HCT116 (cell line): ENCODE data around the gene HNRNPAB. TPM values are rescaled to one million over a fixed set of nuclear protein-coding genes. Genes with fewer than 3 reads are reported as not detected.

Experiments
- ATAC-seq: fragments of 200-7000 bp; cut with Tn5 transposase; 2 replicates; pipeline ENCODE4 v1.9.1; 2020; ENCODE audit warnings: mild to moderate bottlenecking, moderate library complexity
- BruUV-seq: library from RNA; stranded (reverse); fragments of 400-500 nt; replicated peaks from 2 replicates; lab custom pipeline; 2021; lab: Mats Ljungman, UMichigan
- CTCF ChIA-PET: fragments of 300-600 bp; sonication (Branson Sonifier 250); formaldehyde crosslinking; loops from one replicate; lab custom pipeline; 2021; ENCODE audit warnings: antibody characterized with exemption; lab: Charles Lee
- POLR2A ChIA-PET: fragments of 300-600, 350-600 bp; sonication (Branson Sonifier 250); formaldehyde crosslinking; loops from one replicate; lab custom pipeline; 2021; ENCODE audit warnings: antibody characterized with exemption; lab: Charles Lee
- RAD21 ChIA-PET, 2 experiments: fragments of 300-600 bp; sonication (Branson Sonifier 250); formaldehyde crosslinking; loops; one replicate each; lab custom pipeline; 2023; ENCODE audit warnings: low total read pairs in 2 of 2; ENCODE audit not compliant: uncharacterized antibody in 2 of 2, unreplicated experiment in 2 of 2, low non-redundant PET in 1 of 2; lab: Charles Lee
- DNase-seq: peaks from one replicate; pipeline ENCODE4 v3.0.0-alpha.2; 2010; ENCODE audit warnings: low read depth, low spot score
- H2AFZ ChIP-seq: fragments of 200-600 bp; shearing (Covaris generic), sonication (generic); 2 replicates; pipeline ENCODE4 v1.6.1; 2017; ENCODE audit warnings: low read depth, mixed run types, mixed read lengths, antibody characterized with exemption, low read length; ENCODE audit not compliant: poor library complexity, severe bottlenecking
- H3K27ac ChIP-seq: 2 replicates; pipeline ENCODE4 v1.5.1; 2012; ENCODE audit warnings: low read depth, low read length
- H3K27me3 ChIP-seq: fragments of 200-600 bp; sonication (generic); 2 replicates; pipeline ENCODE4 v1.6.1; 2016; ENCODE audit warnings: mixed run types, low read length, mixed read lengths; ENCODE audit not compliant: insufficient read depth
- H3K36me3 ChIP-seq, 2 experiments: fragments of 200-500 bp in 1 of 2; fragments of 200-600 bp in 1 of 2; sonication (Bioruptor generic) in 1 of 2; sonication (generic) in 1 of 2; 2 replicates each; pipeline versions ENCODE4 v1.5.1 to v1.6.1; 2014 to 2016; ENCODE audit warnings: low read length in 2 of 2, inconsistent platforms in 1 of 2, mixed read lengths in 1 of 2, mixed run types in 1 of 2; ENCODE audit not compliant: insufficient read depth in 2 of 2, control insufficient read depth in 1 of 2
- H3K4me1 ChIP-seq, 2 experiments: fragments of 200-600 bp in 1 of 2; sonication (generic) in 1 of 2; 2 replicates each; pipeline versions ENCODE4 v1.5.1 to v1.6.1; 2012 to 2017; ENCODE audit warnings: low read length in 2 of 2, inconsistent platforms in 1 of 2, mild to moderate bottlenecking in 1 of 2, mixed read lengths in 1 of 2, mixed run types in 1 of 2, moderate library complexity in 1 of 2; ENCODE audit not compliant: insufficient read depth in 2 of 2, control insufficient read depth in 1 of 2
- H3K4me2 ChIP-seq: fragments of 200-600 bp; sonication (generic); 2 replicates; pipeline ENCODE4 v1.6.1; 2017; ENCODE audit warnings: mixed run types, low read length, mixed read lengths
- H3K4me3 ChIP-seq, 2 experiments: fragments of 200-600 bp in 1 of 2; sonication (generic) in 1 of 2; replicated peaks in 1 of 2; 2 replicates each; pipeline ENCODE4 v1.5.1; 2011 to 2016; ENCODE audit warnings: low read length in 2 of 2, control low read depth in 1 of 2, low read depth in 1 of 2, mild to moderate bottlenecking in 1 of 2, mixed read lengths in 1 of 2, mixed run types in 1 of 2
- H3K79me2 ChIP-seq: fragments of 200-600 bp; sonication (generic); 2 replicates; pipeline ENCODE4 v1.6.1; 2017; ENCODE audit warnings: mild to moderate bottlenecking, mixed run types, low read length, moderate library complexity, mixed read lengths; ENCODE audit not compliant: insufficient read depth
- H3K9ac ChIP-seq: fragments of 200-600 bp; sonication (generic); 2 replicates; pipeline ENCODE4 v1.6.1; 2016; ENCODE audit warnings: low read length, mixed read lengths
- H3K9me2 ChIP-seq: fragments of 200-600 bp; sonication (generic), shearing (Covaris generic); 2 replicates; pipeline ENCODE4 v1.6.1; 2017; ENCODE audit warnings: mixed run types, mild to moderate bottlenecking, moderate library complexity; ENCODE audit not compliant: insufficient read depth
- H3K9me3 ChIP-seq, 2 experiments: fragments of 200-500 bp in 1 of 2; fragments of 200-600 bp in 1 of 2; sonication (Bioruptor generic) in 1 of 2; sonication (generic) in 1 of 2; 2 replicates each; pipeline ENCODE4 v1.6.1; 2014 to 2017; ENCODE audit warnings: low read length in 2 of 2, mixed read lengths in 2 of 2, inconsistent platforms in 1 of 2, low read depth in 1 of 2, mild to moderate bottlenecking in 1 of 2, mixed run types in 1 of 2, moderate library complexity in 1 of 2; ENCODE audit not compliant: control insufficient read depth in 1 of 2, insufficient read depth in 1 of 2
- H4K20me1 ChIP-seq: fragments of 200-600 bp; sonication (generic), shearing (Covaris generic); 2 replicates; pipeline ENCODE4 v1.6.1; 2017; ENCODE audit warnings: mixed run types, mild to moderate bottlenecking, moderate library complexity; ENCODE audit not compliant: insufficient read depth
- RAD21 ChIP-seq: IDR thresholded peaks from 2 replicates; pipeline ENCODE4 v1.6.1; 2012; ENCODE audit warnings: low read depth, mild to moderate bottlenecking
- SRF ChIP-seq: IDR thresholded peaks from 2 replicates; pipeline ENCODE4 v1.6.1; 2012; ENCODE audit warnings: low read depth
- TCF7L2 ChIP-seq: IDR thresholded peaks from 2 replicates; pipeline ENCODE4 v1.7.0; 2011; ENCODE audit warnings: borderline replicate concordance, inconsistent platforms; ENCODE audit not compliant: insufficient read depth, insufficient read length; ENCODE audit errors: extremely low read depth
- YY1 ChIP-seq: IDR thresholded peaks from 2 replicates; pipeline ENCODE4 v1.6.1; 2011; ENCODE audit warnings: low read length, low read depth, moderate library complexity, mild to moderate bottlenecking; ENCODE audit not compliant: insufficient replicate concordance; ENCODE audit errors: extremely low read depth
- ZNF274 ChIP-seq: fragments of 200-500 bp; sonication (Bioruptor generic); IDR thresholded peaks from 2 replicates; pipeline ENCODE4 v1.6.1; 2014; ENCODE audit warnings: mild to moderate bottlenecking, low read depth, low read length, inconsistent platforms
- intact Hi-C: fragments of 100-400 bp; cut with micrococcal nuclease; formaldehyde crosslinking; loops from 2 replicates; pipeline ENCODE4 v1.10.0; 2022
- total RNA-seq: library from RNA; stranded (reverse); gene quantifications from one replicate; pipeline ENCODE4 v1.2.1, GENCODE V29; 2021; ENCODE audit not compliant: unreplicated experiment
- TF ChIP-seq, protein P1 (sequence below), 3 experiments: fragments of 200-600 bp in 1 of 3; sonication (generic) in 1 of 3; IDR thresholded peaks in 2 of 3; conservative IDR thresholded peaks in 1 of 3; 2 replicates each; pipeline ENCODE4 v1.5.1; 2012 to 2017; ENCODE audit warnings: low read depth in 2 of 3, low read length in 2 of 3, antibody characterized with exemption in 1 of 3, borderline replicate concordance in 1 of 3, control low read depth in 1 of 3, mild to moderate bottlenecking in 1 of 3, mixed read lengths in 1 of 3, mixed run types in 1 of 3, moderate library complexity in 1 of 3; ENCODE audit not compliant: insufficient read depth in 1 of 3

The HNRNPAB gene
- total RNA-seq, 1 experiment from 2014 or later, result 273 TPM

DNA sequence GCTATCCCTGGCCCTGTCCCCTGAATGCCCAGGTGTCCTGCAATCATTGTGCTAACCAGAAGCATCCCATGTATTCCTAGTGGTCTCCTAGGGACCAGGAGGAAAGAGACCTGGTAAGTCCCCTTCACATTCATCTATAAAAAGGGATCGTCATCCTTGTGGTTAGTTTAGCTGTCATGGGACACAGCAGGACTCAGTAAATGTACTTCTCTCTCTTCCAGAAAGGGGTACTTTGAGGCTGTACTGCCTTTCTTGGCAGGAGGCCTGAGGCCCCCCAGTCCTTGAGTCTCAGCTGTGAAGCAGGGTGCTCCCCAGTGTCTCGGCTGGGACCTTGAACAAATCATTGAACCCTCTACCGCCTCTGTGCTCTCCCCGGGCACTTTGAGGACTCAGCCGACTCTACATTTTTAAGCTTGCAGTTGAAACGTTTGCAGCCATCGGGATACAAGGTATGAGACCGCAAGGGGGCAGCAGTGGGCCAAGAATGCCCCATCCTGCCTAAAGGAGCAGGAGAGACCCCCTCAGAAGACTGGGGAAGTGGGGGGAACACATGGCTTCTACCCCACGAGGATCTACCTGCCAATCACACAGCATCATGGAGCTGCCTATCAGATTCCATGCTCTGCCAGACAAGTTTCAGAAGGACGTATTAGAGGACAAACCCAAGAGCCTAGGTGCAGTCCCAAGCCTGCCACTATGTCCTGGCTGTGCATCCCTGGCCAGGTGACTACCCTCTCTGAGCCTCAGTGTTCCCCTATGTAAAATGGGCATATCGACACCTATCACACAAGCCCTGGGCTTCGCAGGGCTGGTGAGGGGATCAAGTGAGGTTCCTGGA lies 30.6 kb downstream of the HNRNPAB start:
- H3K4me3 ChIP-seq, result no peak overlapping the region
- TF ChIP-seq YY1, result peak; percentile 35
- TF ChIP-seq RAD21, result no peak
- TF ChIP-seq, protein P1, sequence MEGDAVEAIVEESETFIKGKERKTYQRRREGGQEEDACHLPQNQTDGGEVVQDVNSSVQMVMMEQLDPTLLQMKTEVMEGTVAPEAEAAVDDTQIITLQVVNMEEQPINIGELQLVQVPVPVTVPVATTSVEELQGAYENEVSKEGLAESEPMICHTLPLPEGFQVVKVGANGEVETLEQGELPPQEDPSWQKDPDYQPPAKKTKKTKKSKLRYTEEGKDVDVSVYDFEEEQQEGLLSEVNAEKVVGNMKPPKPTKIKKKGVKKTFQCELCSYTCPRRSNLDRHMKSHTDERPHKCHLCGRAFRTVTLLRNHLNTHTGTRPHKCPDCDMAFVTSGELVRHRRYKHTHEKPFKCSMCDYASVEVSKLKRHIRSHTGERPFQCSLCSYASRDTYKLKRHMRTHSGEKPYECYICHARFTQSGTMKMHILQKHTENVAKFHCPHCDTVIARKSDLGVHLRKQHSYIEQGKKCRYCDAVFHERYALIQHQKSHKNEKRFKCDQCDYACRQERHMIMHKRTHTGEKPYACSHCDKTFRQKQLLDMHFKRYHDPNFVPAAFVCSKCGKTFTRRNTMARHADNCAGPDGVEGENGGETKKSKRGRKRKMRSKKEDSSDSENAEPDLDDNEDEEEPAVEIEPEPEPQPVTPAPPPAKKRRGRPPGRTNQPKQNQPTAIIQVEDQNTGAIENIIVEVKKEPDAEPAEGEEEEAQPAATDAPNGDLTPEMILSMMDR (IDR thresholded peaks at IDR 0.05 in 2 of 3, conservative IDR thresholded peaks at IDR 0.05 in 1 of 3; ENCODE audit: borderline replicate concordance in 1 of 3, insufficient read depth in 1 of 3, low read depth in 2 of 3, low read length in 2 of 3), result peak in 2 of 3 experiments; percentile 84 to 90; a peak in 4 of 6 replicates
- TF ChIP-seq ZNF274, result no peak
- TF ChIP-seq SRF, result no peak
- TF ChIP-seq TCF7L2, result no peak
- H4K20me1 ChIP-seq, result no peaks in the 10 kb centered on the region
- H3K27ac ChIP-seq, result no peak overlapping the region
- H3K27me3 ChIP-seq, result no peaks in the 10 kb centered on the region
- H3K36me3 ChIP-seq, result peaks cover 0 to 14% of the 10 kb centered on the region in 2 experiments; a peak in 1 of 4 replicates
- peak overlapping the region; percentile 56 for H3K4me2 ChIP-seq
- ATAC-seq (peak; percentile 51), DNase-seq (peak; percentile 70)
- H3K9ac ChIP-seq, result 0 out of 2 replicates have a peak overlapping the region, but pooled peaks have one; percentile 21
- no TSS peak for BruUV-seq
- intact Hi-C loops, result loop anchor here (5.0 kb wide), 1 partner anchor 317 kb away; no protein-coding TSS in a partner anchor
- ChIA-PET CTCF (interaction anchor here (0.5 to 1.5 kb wide), 10 partner anchors 12 to 225 kb away, joined by 3 to 13 read pairs (median 4); partner anchors contain the start of gene HNRNPAB), POLR2A (no interaction called here), RAD21 (no interaction called here)
- no peaks in the 10 kb centered on the region for H3K9me2 ChIP-seq
- peaks cover 21% of the 10 kb centered on the region for H3K79me2 ChIP-seq
- peaks cover 13 to 31% of the 10 kb centered on the region in 2 experiments for H3K4me1 ChIP-seq
- H2AFZ ChIP-seq, result peak overlapping the region; percentile 84
- H3K9me3 ChIP-seq, result no peaks in the 10 kb centered on the region
